SK-N-SH treated with all-trans-retinoic acid at 6 μM for 48 hours (cell line): Measurements from ENCODE around the gene BCL10.

ENCODE experiments used
- ATAC-seq: fragments of 200-7000 bp; cut with Tn5 transposase; 3 replicates; pipeline ENCODE4 v1.9.1; 2020; ENCODE audit warnings: mild to moderate bottlenecking, moderate library complexity
- ARNTL ChIP-seq: fragments of 450-650 bp; formaldehyde crosslinking; IDR thresholded peaks from 2 replicates; pipeline ENCODE4 v1.5.0; 2020; ENCODE audit warnings: low read depth, mild to moderate bottlenecking, moderate library complexity, borderline replicate concordance
- CSDC2 ChIP-seq: fragments of 250-450 bp; sonication (Bioruptor Pico); IDR thresholded peaks from 2 replicates; pipeline ENCODE4 v1.5.0; 2020; ENCODE audit warnings: mild to moderate bottlenecking, moderate library complexity
- CSRNP3 ChIP-seq: fragments of 250-450 bp; sonication (Bioruptor Pico); IDR thresholded peaks from 2 replicates; pipeline ENCODE4 v1.5.1; 2021; ENCODE audit warnings: mild to moderate bottlenecking, moderate library complexity
- ESRRG ChIP-seq: fragments of 250-450 bp; sonication (Bioruptor Pico); IDR thresholded peaks from 2 replicates; pipeline ENCODE4 v1.6.1; 2021; ENCODE audit warnings: mild to moderate bottlenecking
- GLIS3 ChIP-seq: fragments of 250-450 bp; sonication (Bioruptor Pico); IDR thresholded peaks from 2 replicates; pipeline ENCODE4 v1.5.0; 2020; ENCODE audit warnings: mild to moderate bottlenecking, moderate library complexity
- ISL1 ChIP-seq: fragments of 250-450 bp; sonication (Bioruptor Pico); IDR thresholded peaks from 2 replicates; pipeline ENCODE4 v2.1.2; 2022; ENCODE audit warnings: mild to moderate bottlenecking, moderate library complexity
- PATZ1 ChIP-seq: fragments of 250-450 bp; sonication (Bioruptor Pico); IDR thresholded peaks from 2 replicates; pipeline ENCODE4 v1.8.0; 2020; ENCODE audit warnings: mild to moderate bottlenecking, moderate library complexity, borderline replicate concordance
- PPARA ChIP-seq: fragments of 250-450 bp; sonication (Bioruptor Pico); IDR thresholded peaks from 2 replicates; pipeline ENCODE4 v1.5.0; 2020; ENCODE audit warnings: mild to moderate bottlenecking, borderline replicate concordance
- RARB ChIP-seq: fragments of 250-450 bp; sonication (Bioruptor Pico); IDR thresholded peaks from 2 replicates; pipeline ENCODE4 v1.8.0; 2021; ENCODE audit warnings: mild to moderate bottlenecking, moderate library complexity
- SNAI2 ChIP-seq: fragments of 250-450 bp; sonication (Bioruptor Pico); IDR thresholded peaks from 2 replicates; pipeline ENCODE4 v1.5.0; 2020; ENCODE audit warnings: mild to moderate bottlenecking, moderate library complexity
- TCF4 ChIP-seq: fragments of 250-450 bp; sonication (Bioruptor Pico); IDR thresholded peaks from 2 replicates; pipeline ENCODE4 v1.8.0; 2021; ENCODE audit warnings: mild to moderate bottlenecking, moderate library complexity, borderline replicate concordance
- TOX ChIP-seq: fragments of 250-450 bp; sonication (Bioruptor Pico); IDR thresholded peaks from 2 replicates; pipeline ENCODE4 v1.8.0; 2021; ENCODE audit warnings: mild to moderate bottlenecking, moderate library complexity, borderline replicate concordance
- TSHZ2 ChIP-seq: fragments of 250-450 bp; sonication (Bioruptor Pico); IDR thresholded peaks from 2 replicates; pipeline ENCODE4 v1.5.0; 2020; ENCODE audit warnings: mild to moderate bottlenecking, moderate library complexity
- ZC3H10 ChIP-seq: fragments of 250-450 bp; sonication (Bioruptor Pico); IDR thresholded peaks from 2 replicates; pipeline ENCODE4 v1.5.1; 2021; ENCODE audit warnings: mild to moderate bottlenecking, moderate library complexity
- ZFP3 ChIP-seq: fragments of 250-450 bp; sonication (Bioruptor Pico); IDR thresholded peaks from 2 replicates; pipeline ENCODE4 v1.5.0; 2020; ENCODE audit warnings: mild to moderate bottlenecking, moderate library complexity
- ZFP30 ChIP-seq: fragments of 450-650 bp; formaldehyde crosslinking; IDR thresholded peaks from 2 replicates; pipeline ENCODE4 v1.5.0; 2022; ENCODE audit warnings: mild to moderate bottlenecking, moderate library complexity
- ZNF565 ChIP-seq: fragments of 450-650 bp; formaldehyde crosslinking; conservative IDR thresholded peaks from 2 replicates; pipeline ENCODE4 v1.5.0; 2020; ENCODE audit warnings: low read depth, mild to moderate bottlenecking, moderate library complexity
- TF ChIP-seq, protein P1 (sequence below): fragments of 250-450 bp; sonication (Bioruptor Pico); IDR thresholded peaks from 2 replicates; pipeline ENCODE4 v1.8.0; 2021; ENCODE audit warnings: low read depth, mild to moderate bottlenecking, moderate library complexity, borderline replicate concordance
- TF ChIP-seq, protein P2 (sequence below): fragments of 250-450 bp; sonication (Bioruptor Pico); IDR thresholded peaks from 2 replicates; pipeline ENCODE4 v1.5.1; 2020; ENCODE audit warnings: low read depth, mild to moderate bottlenecking, moderate library complexity

BCL10 gene

GRCh38 chr1:85315789-85316188 lies 39.4 kb upstream of the BCL10 start:
- ATAC-seq, result no peak
- TF ChIP-seq CSDC2 (CRISPR knock-in tag) (peak; percentile 46; the same call in 1 of the 2 replicates), SNAI2 (CRISPR knock-in tag) (no peak), TCF4 (CRISPR knock-in tag) (no peak), ISL1 (CRISPR knock-in tag) (peak; percentile 53), ESRRG (CRISPR knock-in tag) (no peak)

DNA sequence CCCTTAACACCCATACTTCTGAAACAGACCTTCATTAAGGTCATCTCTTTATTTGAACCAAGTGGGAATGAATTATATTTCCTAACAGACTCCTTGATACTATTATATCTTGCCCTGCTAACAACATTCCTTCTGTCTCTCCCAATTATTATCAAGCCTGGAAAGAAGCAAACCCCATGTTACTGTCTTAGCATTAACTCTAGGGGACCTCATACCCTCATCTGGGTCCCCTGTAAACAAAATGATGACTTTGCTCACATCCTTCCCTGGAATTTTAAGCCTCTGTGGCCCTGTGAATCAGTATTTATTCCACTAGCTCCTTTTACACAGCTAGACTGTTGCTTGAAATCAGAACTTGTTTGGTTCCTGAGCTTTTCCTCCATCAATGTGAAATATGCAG lies 38.3 kb upstream of the BCL10 start:
- peak; percentile 75 for ATAC-seq
- TF ChIP-seq CSDC2 (CRISPR knock-in tag) (no peak), ARNTL (CRISPR knock-in tag) (no peak), RARB (CRISPR knock-in tag) (no peak), PATZ1 (CRISPR knock-in tag) (no peak), GLIS3 (CRISPR knock-in tag) (no peak), ZNF565 (CRISPR knock-in tag) (no peak), ZC3H10 (no peak), ZFP30 (CRISPR knock-in tag) (no peak), TSHZ2 (CRISPR knock-in tag) (no peak), PPARA (no peak), ESRRG (CRISPR knock-in tag) (no peak), ISL1 (CRISPR knock-in tag) (no peak; the same call in 1 of the 2 replicates), ZFP3 (CRISPR knock-in tag) (no peak), CSRNP3 (CRISPR knock-in tag) (no peak)
- TF ChIP-seq, protein P1, sequence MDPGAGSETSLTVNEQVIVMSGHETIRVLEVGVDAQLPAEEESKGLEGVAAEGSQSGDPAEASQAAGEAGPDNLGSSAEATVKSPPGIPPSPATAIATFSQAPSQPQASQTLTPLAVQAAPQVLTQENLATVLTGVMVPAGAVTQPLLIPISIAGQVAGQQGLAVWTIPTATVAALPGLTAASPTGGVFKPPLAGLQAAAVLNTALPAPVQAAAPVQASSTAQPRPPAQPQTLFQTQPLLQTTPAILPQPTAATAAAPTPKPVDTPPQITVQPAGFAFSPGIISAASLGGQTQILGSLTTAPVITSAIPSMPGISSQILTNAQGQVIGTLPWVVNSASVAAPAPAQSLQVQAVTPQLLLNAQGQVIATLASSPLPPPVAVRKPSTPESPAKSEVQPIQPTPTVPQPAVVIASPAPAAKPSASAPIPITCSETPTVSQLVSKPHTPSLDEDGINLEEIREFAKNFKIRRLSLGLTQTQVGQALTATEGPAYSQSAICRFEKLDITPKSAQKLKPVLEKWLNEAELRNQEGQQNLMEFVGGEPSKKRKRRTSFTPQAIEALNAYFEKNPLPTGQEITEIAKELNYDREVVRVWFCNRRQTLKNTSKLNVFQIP, result no peak
- TF ChIP-seq, protein P2, sequence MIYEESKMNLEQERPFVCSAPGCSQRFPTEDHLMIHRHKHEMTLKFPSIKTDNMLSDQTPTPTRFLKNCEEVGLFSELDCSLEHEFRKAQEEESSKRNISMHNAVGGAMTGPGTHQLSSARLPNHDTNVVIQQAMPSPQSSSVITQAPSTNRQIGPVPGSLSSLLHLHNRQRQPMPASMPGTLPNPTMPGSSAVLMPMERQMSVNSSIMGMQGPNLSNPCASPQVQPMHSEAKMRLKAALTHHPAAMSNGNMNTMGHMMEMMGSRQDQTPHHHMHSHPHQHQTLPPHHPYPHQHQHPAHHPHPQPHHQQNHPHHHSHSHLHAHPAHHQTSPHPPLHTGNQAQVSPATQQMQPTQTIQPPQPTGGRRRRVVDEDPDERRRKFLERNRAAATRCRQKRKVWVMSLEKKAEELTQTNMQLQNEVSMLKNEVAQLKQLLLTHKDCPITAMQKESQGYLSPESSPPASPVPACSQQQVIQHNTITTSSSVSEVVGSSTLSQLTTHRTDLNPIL (CRISPR knock-in tag), result no peak

DNA sequence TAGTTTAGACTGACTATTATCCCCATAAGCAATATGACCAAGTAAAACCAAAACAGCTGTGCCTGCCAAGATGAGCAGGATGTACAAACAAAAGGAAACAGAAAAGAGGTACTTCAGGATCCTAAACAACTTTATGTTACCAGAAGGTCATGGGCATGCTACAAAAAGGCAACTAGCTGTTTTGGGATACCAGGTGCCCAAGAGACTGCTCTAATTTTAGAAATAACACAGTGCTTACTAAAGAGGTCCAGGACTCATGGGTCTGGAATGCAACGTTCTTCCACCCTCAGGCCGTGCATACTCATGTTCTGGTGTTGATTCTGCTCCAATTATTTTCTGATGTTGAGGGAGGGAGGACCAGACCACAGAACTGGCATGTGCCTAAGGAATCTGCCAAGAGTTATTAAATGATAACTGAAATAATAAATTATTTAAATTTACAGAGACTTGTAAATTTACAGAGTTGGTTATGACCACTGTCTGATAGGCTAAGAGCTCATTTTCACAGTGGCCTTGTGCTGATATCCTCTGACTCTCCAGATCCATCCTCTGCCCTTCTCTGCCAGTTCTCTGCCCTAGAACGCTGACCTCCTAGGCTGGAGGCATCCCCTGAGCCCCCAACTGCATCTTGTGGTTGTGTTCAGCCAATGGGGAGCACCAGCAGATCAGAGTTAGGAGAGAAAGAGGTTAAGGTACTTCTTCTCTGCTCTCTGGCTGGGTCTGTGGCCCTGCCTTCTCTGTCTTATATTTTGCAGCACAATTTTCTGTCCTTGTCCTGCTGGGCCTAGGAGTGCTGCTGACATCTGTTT lies 37.7 kb upstream of the BCL10 start:
- TF ChIP-seq SNAI2 (CRISPR knock-in tag), result no peak
- TF ChIP-seq ZC3H10, result no peak
- peak; percentile 56 for TF ChIP-seq ISL1 (CRISPR knock-in tag)
- TF ChIP-seq CSDC2 (CRISPR knock-in tag), result 0 out of 2 replicates have a peak, but pooled peaks have one; percentile 46
- no peak for TF ChIP-seq ARNTL (CRISPR knock-in tag)
- no peak for TF ChIP-seq ZNF565 (CRISPR knock-in tag)
- TF ChIP-seq, protein P1, result no peak
- TF ChIP-seq TOX (CRISPR knock-in tag), result no peak

More for the DNA sequence above, 37.7 kb upstream of the BCL10 start:
- ATAC-seq, result peak; percentile 87
